HG03066 (cell line): ENCODE data around the gene RYR2.

Source experiments
- ATAC-seq: cut with Tn5 transposase; IDR thresholded peaks from one replicate; pipeline ENCODE4 v1.9.1; 2021; ENCODE audit warnings: low read depth; ENCODE audit not compliant: unreplicated experiment

RYR2 gene

GRCh38 chr1:237398751-237399150, 356.8 kb downstream of the RYR2 start:
- ATAC-seq: no peak

- no peak for ATAC-seq
Observed at GRCh38 chr1:237405912-237406311, 363.9 kb downstream of the RYR2 start.

- ATAC-seq: no peak
Observed at GRCh38 chr1:237411621-237412020, 369.6 kb downstream of the RYR2 start.

- no peak for ATAC-seq
Observed at GRCh38 chr1:237416924-237417655, 375.1 kb downstream of the RYR2 start.

- no peak for ATAC-seq
Observed at GRCh38 chr1:237428809-237429208, 386.8 kb downstream of the RYR2 start.

GRCh38 chr1:237429252-237429651, 387.3 kb downstream of the RYR2 start:
- no peak for ATAC-seq

GRCh38 chr1:237431448-237431847, 389.5 kb downstream of the RYR2 start:
- no peak for ATAC-seq

GRCh38 chr1:237440346-237440745, 398.4 kb downstream of the RYR2 start:
- no peak for ATAC-seq

GRCh38 chr1:237444120-237444790, 402.3 kb downstream of the RYR2 start:
- ATAC-seq: no peak

GRCh38 chr1:237448042-237448441, 406.1 kb downstream of the RYR2 start:
- no peak for ATAC-seq

- no peak for ATAC-seq
Observed at GRCh38 chr1:237457573-237457972, 415.6 kb downstream of the RYR2 start.

GRCh38 chr1:237467320-237467719, 425.3 kb downstream of the RYR2 start:
- ATAC-seq: no peak

- ATAC-seq: no peak
Observed at GRCh38 chr1:237470712-237471338, 428.8 kb downstream of the RYR2 start.

- no peak for ATAC-seq
Observed at GRCh38 chr1:237471377-237471776, 429.4 kb downstream of the RYR2 start.

GRCh38 chr1:237471956-237472355, 430.0 kb downstream of the RYR2 start:
- no peak for ATAC-seq

- no peak for ATAC-seq
Observed at GRCh38 chr1:237473854-237474253, 431.9 kb downstream of the RYR2 start.

- no peak for ATAC-seq
Observed at GRCh38 chr1:237478082-237478481, 436.1 kb downstream of the RYR2 start.

- ATAC-seq: no peak
Observed at GRCh38 chr1:237478842-237479241, 436.9 kb downstream of the RYR2 start.

- no peak for ATAC-seq
Observed at GRCh38 chr1:237482777-237483176, 440.8 kb downstream of the RYR2 start.

- ATAC-seq: no peak
Observed at GRCh38 chr1:237492359-237492758, 450.4 kb downstream of the RYR2 start.

- no peak for ATAC-seq
Observed at GRCh38 chr1:237500566-237500965, 458.6 kb downstream of the RYR2 start.

GRCh38 chr1:237503292-237503691, 461.3 kb downstream of the RYR2 start:
- ATAC-seq: no peak
